ENCODE measurements around the gene TMEM272. TPM values are rescaled to one million over a fixed set of nuclear protein-coding genes. Genes with fewer than 3 reads are reported as not detected.

The TMEM272 gene
- total and polyA plus RNA-seq, 2 of the 4 experiments (the other 2 are of a cell fraction): not detected

DNA sequence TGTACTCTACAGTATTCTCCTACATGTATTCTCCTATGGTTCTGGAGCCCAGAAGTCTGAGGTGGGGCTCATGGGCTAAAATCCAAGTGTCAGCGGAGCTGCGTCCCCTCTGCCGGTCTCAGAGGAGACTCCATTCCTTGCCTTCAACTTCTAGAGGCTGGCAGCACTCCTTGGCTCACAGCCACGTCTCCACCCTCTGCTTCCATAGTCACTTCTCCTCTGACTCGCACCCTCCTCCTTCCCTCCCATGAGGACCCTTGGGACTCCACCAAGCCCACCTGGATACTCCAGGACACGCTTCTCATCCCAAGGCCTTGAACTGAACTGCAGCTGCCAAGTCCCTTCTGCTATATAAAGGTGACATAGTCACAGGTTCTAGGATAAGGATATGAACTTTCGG, 68.8 kb downstream of the TMEM272 start:
- in situ Hi-C loops (cut with MboI; ENCODE audit: low sequenced_read_pairs): no loop called here
- no TSS peak for BruUV-seq (replicated peaks)

More for the DNA sequence above, 68.8 kb downstream of the TMEM272 start:
- Histone ChIP-seq H4K91ac (ENCODE audit: insufficient read depth, low read depth, low read length) (no peak overlapping the region), H4K8ac (ENCODE audit: low read depth in 2 of 2, low read length in 2 of 2) (no peak overlapping the region), H2AFZ (replicated peaks; ENCODE audit: low read length, poor library complexity) (no peak overlapping the region), H3K9ac (ENCODE audit: low read depth, low read length) (no peak overlapping the region), H2AK9ac (replicated peaks; ENCODE audit: low read depth, low read length, poor library complexity) (no peak overlapping the region), H3K27ac (ENCODE audit: insufficient read depth, low read length) (no peak overlapping the region), H3K4me3 (ENCODE audit: insufficient read depth, low read depth, low read length) (no peak overlapping the region), H3K79me1 (ENCODE audit: low read depth in 1 of 2, low read length in 2 of 2) (no peaks in the 10 kb centered on the region), H3K9me1 (ENCODE audit: insufficient read depth, low read length) (no peaks in the 10 kb centered on the region), H3K36me3 (ENCODE audit: control insufficient read depth, insufficient read depth, low read length) (no peaks in the 10 kb centered on the region), H3K14ac (replicated peaks; ENCODE audit: low read depth, low read length) (no peak overlapping the region), H3K18ac (ENCODE audit: low read depth, low read length) (no peak overlapping the region), H2BK5ac (ENCODE audit: low read depth, low read length, poor library complexity, severe bottlenecking) (no peak overlapping the region), H2BK20ac (ENCODE audit: low read depth, low read length) (no peak overlapping the region), H2AK5ac (ENCODE audit: low read depth, low read length) (no peak overlapping the region), H3K27me3 (ENCODE audit: control insufficient read depth, insufficient read depth, low read length) (peaks cover 10% of the 10 kb centered on the region), H3K23ac (ENCODE audit: low read depth, low read length) (no peak overlapping the region), H2BK120ac (ENCODE audit: low read depth, low read length) (no peak overlapping the region), H3K4me1 (ENCODE audit: control insufficient read depth, insufficient read depth, low read length) (no peaks in the 10 kb centered on the region), H3K4me2 (ENCODE audit: low read depth, low read length) (no peak overlapping the region), H3K4ac (ENCODE audit: low read depth, low read length) (no peak overlapping the region), H3K9me3 (ENCODE audit: control insufficient read depth, insufficient read depth, low read length) (no peaks in the 10 kb centered on the region), H3K56ac (ENCODE audit: extremely low read depth, insufficient read depth, low read length) (no peak overlapping the region), H4K5ac (ENCODE audit: low read depth, low read length) (no peak overlapping the region), H2BK15ac (ENCODE audit: low read depth, low read length) (no peak overlapping the region), H4K20me1 (ENCODE audit: insufficient read depth, low read length) (no peaks in the 10 kb centered on the region)
- WGBS, 2 experiments (ENCODE audit: extremely low coverage in 2 of 2, insufficient read length in 1 of 2): 100% methylated on average over 1 of the region's 7 CpGs; no CpG with 5 or more reads in 1 of the 2 experiments
- ATAC-seq (ENCODE audit: low read depth) (no peak), DNase-seq (no peak)
- TF ChIP-seq BHLHE40 (IDR thresholded peaks at IDR 0.05; ENCODE audit: low read depth, low read length): no peak
- no peak for TF ChIP-seq POLR2A (IDR thresholded peaks at IDR 0.05; ENCODE audit: low read depth, low read length)
- TF ChIP-seq CEBPB (IDR thresholded peaks at IDR 0.05; ENCODE audit: low read depth, low read length): no peak
- no peak for TF ChIP-seq RFX5 (IDR thresholded peaks at IDR 0.05; ENCODE audit: low read depth, low read length)
- TF ChIP-seq RAD21 (IDR thresholded peaks at IDR 0.05; ENCODE audit: low read length): no peak
- TF ChIP-seq MAZ (IDR thresholded peaks at IDR 0.05; ENCODE audit: borderline replicate concordance, low read depth, low read length): no peak
- TF ChIP-seq SMC3 (IDR thresholded peaks at IDR 0.05; ENCODE audit: low read depth, low read length): no peak
- TF ChIP-seq, protein P1, sequence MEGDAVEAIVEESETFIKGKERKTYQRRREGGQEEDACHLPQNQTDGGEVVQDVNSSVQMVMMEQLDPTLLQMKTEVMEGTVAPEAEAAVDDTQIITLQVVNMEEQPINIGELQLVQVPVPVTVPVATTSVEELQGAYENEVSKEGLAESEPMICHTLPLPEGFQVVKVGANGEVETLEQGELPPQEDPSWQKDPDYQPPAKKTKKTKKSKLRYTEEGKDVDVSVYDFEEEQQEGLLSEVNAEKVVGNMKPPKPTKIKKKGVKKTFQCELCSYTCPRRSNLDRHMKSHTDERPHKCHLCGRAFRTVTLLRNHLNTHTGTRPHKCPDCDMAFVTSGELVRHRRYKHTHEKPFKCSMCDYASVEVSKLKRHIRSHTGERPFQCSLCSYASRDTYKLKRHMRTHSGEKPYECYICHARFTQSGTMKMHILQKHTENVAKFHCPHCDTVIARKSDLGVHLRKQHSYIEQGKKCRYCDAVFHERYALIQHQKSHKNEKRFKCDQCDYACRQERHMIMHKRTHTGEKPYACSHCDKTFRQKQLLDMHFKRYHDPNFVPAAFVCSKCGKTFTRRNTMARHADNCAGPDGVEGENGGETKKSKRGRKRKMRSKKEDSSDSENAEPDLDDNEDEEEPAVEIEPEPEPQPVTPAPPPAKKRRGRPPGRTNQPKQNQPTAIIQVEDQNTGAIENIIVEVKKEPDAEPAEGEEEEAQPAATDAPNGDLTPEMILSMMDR (conservative IDR thresholded peaks at IDR 0.05; ENCODE audit: low read depth, low read length): no peak
- TF ChIP-seq RCOR1 (IDR thresholded peaks at IDR 0.05; ENCODE audit: insufficient replicate concordance, low read length): no peak
- TF ChIP-seq NFE2L2 (IDR thresholded peaks at IDR 0.05; ENCODE audit: low read depth, low read length): no peak
- TF ChIP-seq MAFK (IDR thresholded peaks at IDR 0.05; ENCODE audit: low read depth, low read length): no peak
- TF ChIP-seq ELK1 (IDR thresholded peaks at IDR 0.05; ENCODE audit: borderline replicate concordance, low read depth, low read length): no peak
- no peak for TF ChIP-seq USF2 (IDR thresholded peaks at IDR 0.05; ENCODE audit: low read depth, low read length)
- TF ChIP-seq MXI1 (IDR thresholded peaks at IDR 0.05; ENCODE audit: borderline replicate concordance, low read depth, low read length): no peak
- no peak for TF ChIP-seq CHD1 (IDR thresholded peaks at IDR 0.05; ENCODE audit: low read depth, low read length)
- TF ChIP-seq FOS (IDR thresholded peaks at IDR 0.05; ENCODE audit: low read depth, low read length): no peak
- ChIA-PET CTCF (no interaction called here), POLR2A (ENCODE audit: unreplicated experiment) (no interaction called here)
- dilution Hi-C loops (cut with HindIII; ENCODE audit: low sequenced_read_pairs, unreplicated experiment): no loop called here
- intact Hi-C loops (cut with micrococcal nuclease): no loop called here
